GM21576 (cell line): ENCODE data around the gene ASTL.

ENCODE experiments used
- ATAC-seq: cut with Tn5 transposase; IDR thresholded peaks from one replicate; pipeline ENCODE4 v1.9.1; 2021; ENCODE audit warnings: mild to moderate bottlenecking, moderate library complexity; ENCODE audit not compliant: unreplicated experiment

The ASTL gene

GRCh38 chr2:96083989-96084857 is 54.1 kb downstream of the ASTL start:
- no peak for ATAC-seq

- ATAC-seq: no peak
Measured at GRCh38 chr2:96083064-96083939, 55.0 kb downstream of the ASTL start.

DNA sequence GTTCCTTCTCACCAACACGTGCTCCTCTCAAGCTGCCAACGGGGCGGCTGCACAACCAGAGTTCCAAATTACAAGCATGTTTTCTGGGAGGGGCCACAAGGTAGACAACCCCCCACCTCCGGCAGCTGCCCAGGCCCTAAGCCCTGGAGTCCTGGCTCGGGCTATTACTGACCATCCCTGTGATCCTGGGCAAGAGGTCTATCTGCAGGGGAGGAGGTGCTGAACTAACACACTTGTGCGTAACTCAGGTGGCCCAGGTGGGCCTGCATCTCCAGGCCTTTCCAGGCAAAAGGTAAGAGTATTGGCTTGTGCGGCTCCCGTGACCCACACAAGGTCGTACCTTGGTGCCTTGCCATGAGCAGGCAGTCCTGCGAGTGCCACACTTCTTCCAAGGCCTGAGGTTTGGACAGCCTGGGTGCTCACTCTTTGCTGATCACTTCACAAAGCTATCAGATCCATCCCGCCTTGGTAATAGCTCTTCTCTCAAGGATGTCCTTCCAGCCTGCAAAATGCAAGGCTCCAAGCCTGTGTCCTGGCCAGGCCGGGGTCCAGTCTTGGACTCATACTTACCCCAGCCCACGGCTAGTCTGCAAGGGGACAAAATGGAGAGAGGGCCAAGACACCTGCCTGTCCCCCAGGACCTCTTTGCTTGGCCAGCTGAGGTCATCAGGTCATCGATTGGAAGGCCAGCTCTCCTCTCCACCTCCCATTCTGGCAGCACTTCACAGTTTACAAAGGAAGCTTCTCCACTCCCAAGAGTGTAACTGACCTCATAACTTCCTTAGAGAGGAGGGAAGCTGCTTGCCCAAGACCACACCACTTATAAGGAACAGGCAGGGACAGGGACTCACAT is 55.9 kb downstream of the ASTL start:
- ATAC-seq: no peak

DNA sequence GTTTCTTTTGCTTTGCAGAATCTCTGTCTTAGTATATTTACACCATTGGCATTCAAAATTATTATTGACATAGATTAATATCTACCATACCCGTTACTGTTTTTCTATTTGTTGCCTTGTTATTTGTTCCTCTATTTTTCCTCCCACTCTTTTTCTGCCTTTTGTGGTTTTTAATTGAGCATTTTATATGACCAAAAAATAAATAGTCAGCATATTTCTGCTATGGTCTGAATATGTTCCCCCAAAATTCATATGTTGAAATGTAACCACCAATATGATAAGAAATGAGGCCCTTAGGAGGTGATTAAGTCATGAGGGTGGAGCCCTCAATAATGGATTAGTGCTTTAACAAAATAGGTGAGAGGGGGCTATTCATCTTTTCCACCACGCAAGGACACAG is 57.3 kb downstream of the ASTL start:
- no peak for ATAC-seq

DNA sequence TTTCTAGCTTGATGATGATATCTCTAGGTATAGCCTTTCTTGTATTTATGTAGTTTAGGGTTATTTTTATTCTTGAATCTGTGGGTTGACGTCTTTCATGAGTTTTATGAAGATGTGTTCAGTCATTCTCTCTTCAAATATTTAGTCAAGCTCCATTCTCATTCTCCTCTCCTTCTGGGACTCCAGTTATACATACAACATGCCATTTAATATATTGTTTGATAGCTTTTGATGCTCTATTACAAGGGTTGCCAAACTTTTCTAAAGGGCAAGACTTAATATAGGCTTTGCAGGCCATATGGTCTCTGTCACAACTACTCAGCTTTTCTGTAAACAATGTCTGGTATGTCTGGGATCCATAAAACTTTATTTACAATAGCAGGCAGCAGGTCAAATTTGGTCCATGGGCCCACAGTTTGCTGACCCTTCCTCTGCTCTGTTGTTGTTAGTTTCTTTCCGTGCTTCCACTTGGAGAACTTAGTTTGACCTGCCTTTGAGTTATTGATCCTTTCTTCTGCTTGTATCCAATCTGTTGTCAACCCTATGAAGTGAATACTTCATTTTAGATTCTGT is 63.0 kb downstream of the ASTL start:
- no peak for ATAC-seq

DNA sequence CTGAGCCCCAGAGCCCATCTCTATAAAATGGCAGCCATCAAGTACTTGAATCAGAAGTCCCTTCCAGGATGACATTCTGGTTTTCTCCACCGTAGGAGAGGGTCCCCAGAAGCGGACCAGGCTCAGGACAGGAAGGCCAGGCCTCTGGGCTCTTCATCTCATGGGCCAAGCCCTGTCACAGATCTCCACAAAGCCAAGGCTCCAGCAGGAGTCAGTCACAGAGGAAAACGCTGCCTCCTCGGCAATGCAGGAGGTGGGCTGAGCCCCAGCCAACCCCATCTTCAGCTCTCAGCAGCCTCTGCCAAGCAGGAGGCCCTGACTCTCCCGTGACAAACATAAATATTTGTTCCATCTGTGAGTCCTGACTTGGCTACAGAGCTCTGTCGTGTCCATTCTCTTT is 64.1 kb downstream of the ASTL start:
- ATAC-seq: no peak

- no peak for ATAC-seq
Measured at GRCh38 chr2:96073170-96073775, 65.0 kb downstream of the ASTL start.
